Mesenchymal stem cell (in vitro differentiated cells and primary cell): ENCODE results near the gene XRN2. TPM values are rescaled to one million over a fixed set of nuclear protein-coding genes. Genes with fewer than 3 reads are reported as not detected.

ENCODE experiments used
- small RNA-seq: library from polyadenylated mRNA; stranded (forward); fragments of <200 nt; extraction: miRNeasy Mini kit (QIAGEN cat#:217004); gene quantifications from one replicate; pipeline ENCODE3, GENCODE V24; 2013; ENCODE audit warnings: low read depth

XRN2 gene

Small RNAs within 50 kb of the gene (small RNA-seq; reads per million reads assigned to genes)
- not detected for gene RN7SKP140
